Activated CD4-positive, alpha-beta T cell treated with anti-CD3 and anti-CD28 coated beads, Interleukin-2, amount 10 ng/mL, durations not matched to agents 7 days and 5 days (primary cell): ENCODE results near the gene KLHDC8A. TPM values are rescaled to one million over a fixed set of nuclear protein-coding genes. Genes with fewer than 3 reads are reported as not detected.

Experiments used
- CTCF ChIA-PET: fragments of 350-600 bp; sonication (Branson Sonifier 250); formaldehyde crosslinking; loops from one replicate; lab custom pipeline; 2021; ENCODE audit warnings: antibody characterized with exemption; lab: Charles Lee
- POLR2A ChIA-PET: fragments of 350-600 bp; sonication (Branson Sonifier 250); formaldehyde crosslinking; loops from one replicate; lab custom pipeline; 2021; ENCODE audit warnings: antibody characterized with exemption; lab: Charles Lee
- DNase-seq: peaks from one replicate; pipeline ENCODE4 v3.0.0-alpha.2; 2020
- H3K27ac Mint-ChIP-seq: one replicate; pipeline ENCODE4 v1.8.0; 2021; ENCODE audit warnings: mild to moderate bottlenecking, moderate library complexity, mixed read lengths
- H3K27me3 Mint-ChIP-seq: one replicate; pipeline ENCODE4 v1.8.0; 2021; ENCODE audit warnings: mixed read lengths
- H3K36me3 Mint-ChIP-seq: one replicate; pipeline ENCODE4 v1.8.0; 2021; ENCODE audit warnings: low read depth, mixed read lengths
- H3K4me1 Mint-ChIP-seq: one replicate; pipeline ENCODE4 v1.8.0; 2021; ENCODE audit warnings: mixed read lengths
- H3K4me3 Mint-ChIP-seq: one replicate; pipeline ENCODE4 v1.8.0; 2021; ENCODE audit warnings: mild to moderate bottlenecking, moderate library complexity, mixed read lengths
- H3K9me3 Mint-ChIP-seq: one replicate; pipeline ENCODE4 v1.8.0; 2021; ENCODE audit warnings: mixed read lengths
- total RNA-seq, 2 experiments: library from RNA; stranded (reverse); gene quantifications; one replicate each; pipeline ENCODE4 v1.2.3, GENCODE V29; 2021

The KLHDC8A gene
- total RNA-seq, 2 experiments from 2014 or later, result not detected

- POLR2A ChIA-PET, result no interaction called here
Measured at GRCh38 chr1:205294175-205294917, 62.4 kb downstream of the KLHDC8A start.

GRCh38 chr1:205293350-205294074 lies 63.2 kb downstream of the KLHDC8A start:
- ChIA-PET CTCF (interaction anchor here (1.5 to 2.3 kb wide), 4 partner anchors 9 to 37 kb away, joined by 3 to 8 read pairs (median 6); no protein-coding TSS in a partner anchor), POLR2A (no interaction called here)
- H3K36me3 Mint-ChIP-seq, result no peaks in the 10 kb centered on the region
- no peak for DNase-seq
- H3K4me3 Mint-ChIP-seq, result no peak overlapping the region
- peaks cover 5% of the 10 kb centered on the region for H3K27me3 Mint-ChIP-seq
- no peaks in the 10 kb centered on the region for H3K9me3 Mint-ChIP-seq
- peaks cover 48% of the 10 kb centered on the region for H3K4me1 Mint-ChIP-seq
- H3K27ac Mint-ChIP-seq, result peak overlapping the region; percentile 70

More at GRCh38 chr1:205294175-205294917, 62.4 kb downstream of the KLHDC8A start:
- peaks cover 5% of the 10 kb centered on the region for H3K27me3 Mint-ChIP-seq
- peak overlapping the region; percentile 26 for H3K27ac Mint-ChIP-seq
- no peak for DNase-seq
- CTCF ChIA-PET, result interaction anchor here (0.8 to 2.3 kb wide), 5 partner anchors 9 to 38 kb away, joined by 3 to 8 read pairs (median 6); no protein-coding TSS in a partner anchor
- H3K36me3 Mint-ChIP-seq, result no peaks in the 10 kb centered on the region
- no peak overlapping the region for H3K4me3 Mint-ChIP-seq
- no peaks in the 10 kb centered on the region for H3K9me3 Mint-ChIP-seq
- peaks cover 41% of the 10 kb centered on the region for H3K4me1 Mint-ChIP-seq

GRCh38 chr1:205291596-205291995 lies 65.1 kb downstream of the KLHDC8A start:
- Mint-ChIP-seq H3K27ac (no peak overlapping the region), H3K4me1 (peaks cover 60% of the 10 kb centered on the region), H3K36me3 (no peaks in the 10 kb centered on the region), H3K9me3 (no peaks in the 10 kb centered on the region), H3K4me3 (no peak overlapping the region), H3K27me3 (peaks cover 5% of the 10 kb centered on the region)
- CTCF ChIA-PET, result interaction anchor here (0.8 to 1.1 kb wide), 3 partner anchors 15 to 33 kb away, joined by 3 read pairs; no protein-coding TSS in a partner anchor
- POLR2A ChIA-PET, result no interaction called here
- no peak for DNase-seq

GRCh38 chr1:205287767-205288559 lies 68.8 kb downstream of the KLHDC8A start:
- H3K36me3 Mint-ChIP-seq, result no peaks in the 10 kb centered on the region
- H3K4me3 Mint-ChIP-seq, result peak overlapping the region; percentile 53
- CTCF ChIA-PET, result interaction anchor here (0.8 to 23.8 kb wide), 9 partner anchors 11 to 198 kb away, joined by 3 to 560 read pairs (median 8); partner anchors contain the start of gene NUAK2
- H3K9me3 Mint-ChIP-seq, result no peaks in the 10 kb centered on the region
- peak overlapping the region; percentile 92 for H3K27ac Mint-ChIP-seq
- POLR2A ChIA-PET, result no interaction called here
- peaks cover 7% of the 10 kb centered on the region for H3K27me3 Mint-ChIP-seq
- H3K4me1 Mint-ChIP-seq, result peaks cover 78% of the 10 kb centered on the region
- peak; percentile 92 for DNase-seq

- Mint-ChIP-seq H3K27me3 (peaks cover 12% of the 10 kb centered on the region), H3K4me1 (peaks cover 84% of the 10 kb centered on the region), H3K36me3 (no peaks in the 10 kb centered on the region), H3K4me3 (peak overlapping the region; percentile 53), H3K9me3 (no peaks in the 10 kb centered on the region), H3K27ac (peak overlapping the region; percentile 92)
- CTCF ChIA-PET, result interaction anchor here (1.4 to 23.8 kb wide), 6 partner anchors 10 to 58 kb away, joined by 4 to 560 read pairs (median 8); partner anchors contain the start of gene NUAK2
- DNase-seq, result no peak
- POLR2A ChIA-PET, result no interaction called here
Measured at GRCh38 chr1:205287076-205287475, 69.6 kb downstream of the KLHDC8A start.

- Mint-ChIP-seq H3K9me3 (no peaks in the 10 kb centered on the region), H3K4me1 (peaks cover 78% of the 10 kb centered on the region), H3K36me3 (no peaks in the 10 kb centered on the region), H3K27me3 (peaks cover 9% of the 10 kb centered on the region), H3K27ac (peak overlapping the region; percentile 92), H3K4me3 (peak overlapping the region; percentile 53)
- peak; percentile 88 for DNase-seq
- CTCF ChIA-PET, result interaction anchor here (1.4 to 23.8 kb wide), 6 partner anchors 9 to 57 kb away, joined by 4 to 560 read pairs (median 8); partner anchors contain the start of gene NUAK2
- POLR2A ChIA-PET, result interaction anchor here (0.6 kb wide), 1 partner anchor 27 kb away, joined by 4 read pairs; no protein-coding TSS in a partner anchor
Measured at GRCh38 chr1:205286335-205286950, 70.3 kb downstream of the KLHDC8A start.

Other genes starting within 250 kb of the KLHDC8A start
- 10 to 100 TPM; 22.2 to 24.7 TPM for gene RBBP5, start 234.9 kb downstream of the KLHDC8A start, total RNA-seq
- gene DSTYK, start 145.2 kb downstream of the KLHDC8A start, total RNA-seq, result 1 to 10 TPM; 8.8 to 8.9 TPM
- under 1 TPM; 0.52 to 0.64 TPM for gene TMCC2, start 129.0 kb downstream of the KLHDC8A start, total RNA-seq
- 10 to 100 TPM; 12.1 to 12.7 TPM for gene NUAK2, start 35.2 kb downstream of the KLHDC8A start, total RNA-seq
- under 1 TPM; 0.52 to 0.64 TPM for gene LEMD1, start 65.1 kb upstream of the KLHDC8A start, total RNA-seq
- under 1 TPM; 0.20 to 0.23 TPM for gene BLACAT1, start 99.1 kb upstream of the KLHDC8A start, total RNA-seq
- 1 to 10 TPM; 2.9 to 3.5 TPM for gene CDK18, start 147.7 kb upstream of the KLHDC8A start, total RNA-seq